WI38 (cell line): ENCODE data around the gene BEND3.

Experiments
- H3K4me3 ChIP-seq: 2 replicates; pipeline ENCODE4 v1.5.1; 2011; ENCODE audit warnings: low read depth, mild to moderate bottlenecking, control low read depth, low read length
- TF ChIP-seq, protein P1 (sequence below): IDR thresholded peaks from 2 replicates; pipeline ENCODE4 v1.5.1; 2012; ENCODE audit warnings: low read depth, mild to moderate bottlenecking, control low read depth, low read length

Gene BEND3

DNA sequence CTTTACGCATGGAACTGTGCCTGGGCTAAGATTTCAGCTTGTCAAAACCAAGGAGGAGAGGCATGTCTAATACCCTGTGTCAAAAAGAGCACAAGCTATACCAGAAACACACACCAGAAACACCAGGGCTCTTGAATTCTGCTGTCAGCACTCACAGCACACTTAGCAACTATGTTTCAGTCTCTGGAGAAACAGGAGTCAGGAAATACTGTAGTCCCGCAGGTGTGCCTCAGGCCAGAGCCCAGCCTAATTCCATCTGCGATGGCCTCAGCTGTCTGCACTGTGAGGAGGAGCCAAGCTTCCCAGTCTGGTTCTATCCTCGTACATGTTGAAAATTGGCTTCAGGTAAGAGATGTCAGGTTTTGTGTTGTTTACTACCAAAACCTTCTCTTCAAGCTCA lies 55.7 kb downstream of the BEND3 start:
- no peak overlapping the region for H3K4me3 ChIP-seq
- TF ChIP-seq, protein P1, sequence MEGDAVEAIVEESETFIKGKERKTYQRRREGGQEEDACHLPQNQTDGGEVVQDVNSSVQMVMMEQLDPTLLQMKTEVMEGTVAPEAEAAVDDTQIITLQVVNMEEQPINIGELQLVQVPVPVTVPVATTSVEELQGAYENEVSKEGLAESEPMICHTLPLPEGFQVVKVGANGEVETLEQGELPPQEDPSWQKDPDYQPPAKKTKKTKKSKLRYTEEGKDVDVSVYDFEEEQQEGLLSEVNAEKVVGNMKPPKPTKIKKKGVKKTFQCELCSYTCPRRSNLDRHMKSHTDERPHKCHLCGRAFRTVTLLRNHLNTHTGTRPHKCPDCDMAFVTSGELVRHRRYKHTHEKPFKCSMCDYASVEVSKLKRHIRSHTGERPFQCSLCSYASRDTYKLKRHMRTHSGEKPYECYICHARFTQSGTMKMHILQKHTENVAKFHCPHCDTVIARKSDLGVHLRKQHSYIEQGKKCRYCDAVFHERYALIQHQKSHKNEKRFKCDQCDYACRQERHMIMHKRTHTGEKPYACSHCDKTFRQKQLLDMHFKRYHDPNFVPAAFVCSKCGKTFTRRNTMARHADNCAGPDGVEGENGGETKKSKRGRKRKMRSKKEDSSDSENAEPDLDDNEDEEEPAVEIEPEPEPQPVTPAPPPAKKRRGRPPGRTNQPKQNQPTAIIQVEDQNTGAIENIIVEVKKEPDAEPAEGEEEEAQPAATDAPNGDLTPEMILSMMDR = no peak

DNA sequence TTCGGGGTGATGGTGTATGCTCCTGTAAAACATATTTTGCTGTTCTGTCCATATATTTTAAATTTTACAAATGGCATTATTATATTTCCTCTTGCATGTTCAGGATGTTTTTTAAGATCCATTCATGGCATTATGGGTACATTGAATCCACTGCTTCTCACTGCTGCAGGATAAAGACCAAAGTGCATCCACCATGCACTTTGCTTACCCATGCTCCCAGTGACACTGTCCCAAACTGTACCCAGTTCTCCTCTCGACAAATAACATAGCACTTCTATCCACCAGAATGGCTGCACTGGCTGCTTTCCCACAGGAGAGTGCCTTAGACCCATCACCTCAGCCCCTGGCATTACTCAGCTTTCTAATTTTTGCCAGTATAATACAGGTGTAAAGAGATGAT lies 57.6 kb downstream of the BEND3 start:
- TF ChIP-seq, protein P1 = no peak
- H3K4me3 ChIP-seq = no peak overlapping the region

DNA sequence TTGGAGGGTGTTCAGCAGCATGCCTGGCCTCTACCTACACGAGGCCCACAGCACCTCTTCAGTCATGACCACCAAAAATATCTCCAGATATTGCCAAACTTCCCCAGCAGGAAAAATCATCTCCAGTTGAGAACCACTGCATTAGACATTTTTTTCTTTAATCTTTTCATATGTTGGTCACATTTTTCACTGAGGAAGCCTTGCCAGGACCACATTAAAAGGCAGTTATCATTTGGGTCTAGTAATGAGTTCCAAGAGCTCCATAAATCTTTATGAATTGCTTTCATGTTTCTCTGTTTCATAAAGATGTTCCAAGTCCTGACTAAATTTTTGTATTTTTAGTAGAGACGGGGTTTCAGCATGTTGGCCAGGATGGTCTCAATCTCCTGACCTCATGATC lies 58.5 kb downstream of the BEND3 start:
- TF ChIP-seq, protein P1 = no peak
- H3K4me3 ChIP-seq = no peak overlapping the region

DNA sequence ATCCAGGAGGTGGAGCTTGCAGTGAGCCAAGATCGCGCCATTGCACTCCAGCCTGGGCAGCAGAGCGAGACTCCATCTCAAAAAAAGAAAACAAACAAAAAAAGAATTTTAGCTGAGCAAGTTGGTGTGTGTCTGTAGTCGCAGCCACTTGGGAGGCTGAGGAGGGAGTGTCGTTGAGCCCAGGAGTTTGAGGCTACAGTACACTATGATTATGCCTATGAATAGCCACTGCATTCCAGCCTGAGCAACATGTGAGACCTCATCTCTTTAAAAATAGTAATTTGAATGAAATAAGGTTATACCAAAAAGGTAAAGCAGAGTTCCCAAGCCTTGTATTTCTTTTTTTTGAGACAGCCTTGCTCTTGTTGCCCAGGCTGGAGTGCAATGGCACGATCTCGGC lies 67.5 kb downstream of the BEND3 start:
- TF ChIP-seq, protein P1 = no peak
- no peak overlapping the region for H3K4me3 ChIP-seq

DNA sequence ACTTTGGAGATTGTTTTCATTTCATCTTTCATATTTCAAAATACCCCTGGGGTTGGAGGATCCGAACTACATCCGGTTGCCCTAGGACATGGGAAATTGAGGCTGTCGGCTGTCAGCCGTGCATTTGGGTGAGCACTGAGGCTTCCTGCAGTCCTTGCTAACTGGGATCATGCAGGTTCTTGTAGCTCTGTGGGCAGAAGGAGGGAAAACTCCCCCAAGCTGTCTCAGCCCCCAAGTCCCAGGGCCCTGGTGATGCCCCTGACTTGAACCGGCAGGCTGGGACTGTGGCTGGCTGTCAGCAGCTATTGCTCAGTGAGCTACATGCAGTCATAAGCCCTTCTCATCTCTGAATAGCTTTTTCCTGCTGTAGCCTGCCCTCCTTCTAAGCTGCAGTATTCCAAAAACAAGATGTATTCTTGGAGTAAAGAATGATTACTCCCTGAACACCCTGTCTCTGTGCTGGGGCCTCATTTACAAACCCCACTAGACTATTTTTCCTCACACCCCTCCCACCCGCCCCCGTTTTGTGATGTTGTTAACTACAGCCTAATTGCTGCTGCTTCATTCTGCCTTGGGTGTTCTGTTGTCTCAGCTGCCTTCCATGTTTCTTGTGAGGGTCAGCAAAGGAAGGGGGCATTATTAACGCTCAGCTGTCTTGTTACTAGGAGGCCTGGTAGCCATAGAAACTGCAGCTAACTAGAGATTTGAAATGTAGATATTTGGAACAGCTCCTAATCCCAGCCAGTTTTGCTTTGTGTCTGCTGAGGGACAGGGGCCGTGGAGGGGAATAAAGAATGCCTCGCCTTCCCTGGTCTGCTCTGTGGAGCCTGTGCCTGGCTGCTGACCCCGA lies 69.3 kb downstream of the BEND3 start:
- TF ChIP-seq, protein P1 = no peak
- no peak overlapping the region for H3K4me3 ChIP-seq

DNA sequence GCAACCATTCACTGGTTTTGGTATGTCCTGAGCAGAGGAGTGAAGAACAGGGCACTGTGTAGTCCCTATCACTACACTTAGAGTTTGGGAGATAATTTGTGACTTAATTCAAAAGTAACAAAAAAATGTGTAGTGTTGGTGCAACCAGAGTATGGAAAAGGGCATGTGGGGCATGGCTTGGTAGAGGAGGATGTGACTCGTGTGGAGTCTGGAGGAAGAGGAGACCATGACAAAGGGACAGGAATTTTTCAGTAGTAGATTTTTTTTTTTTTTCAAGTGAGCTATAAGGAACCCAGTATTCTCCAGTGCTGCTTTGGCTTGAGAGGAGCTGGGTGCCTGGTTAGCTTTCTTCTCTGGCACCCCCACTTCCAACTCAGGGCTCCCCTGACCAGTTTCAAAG lies 82.2 kb downstream of the BEND3 start:
- TF ChIP-seq, protein P1 = no peak
- no peak overlapping the region for H3K4me3 ChIP-seq

DNA sequence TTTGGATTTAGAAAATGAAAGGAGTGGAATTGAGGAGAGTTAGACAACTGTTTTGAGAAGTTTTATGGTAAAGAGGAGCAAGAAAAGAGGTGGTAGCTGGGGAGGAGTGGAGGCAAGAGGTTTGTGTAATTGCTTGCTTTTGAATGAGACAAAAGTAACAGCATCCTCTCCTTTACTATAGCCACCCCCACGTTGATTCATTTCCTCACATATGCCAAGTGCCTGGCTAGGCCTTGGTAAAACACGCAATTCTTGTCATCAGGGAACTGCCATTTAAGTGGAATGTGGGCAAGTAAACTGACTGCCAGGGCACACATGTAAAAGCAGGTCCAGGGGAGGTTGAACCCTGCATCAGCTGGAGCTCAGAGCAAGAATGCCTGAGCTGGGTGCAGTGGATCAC lies 83.3 kb downstream of the BEND3 start:
- no peak overlapping the region for H3K4me3 ChIP-seq
- TF ChIP-seq, protein P1 = no peak
